Activated T-cell treated with anti-CD3 and anti-CD28 coated beads, Interleukin-2, amount 50 U/mL, for 4 hours (primary cell): ENCODE results near the gene KDM4C. TPM values are rescaled to one million over a fixed set of nuclear protein-coding genes. Genes with fewer than 3 reads are reported as not detected.
"Not testable (repeated sequence)": the region's sequence is repeated elsewhere in the genome, so short reads cannot be mapped to it uniquely, and the experiment has no call there.

Source experiments
- ATAC-seq, 2 donors: fragments of 200-7000 bp; cut with Tn5 transposase; one replicate each; pipeline ENCODE4 v1.10.0; 2021
- DNase-seq: peaks from one replicate; pipeline ENCODE4 v3.0.0-alpha.2; 2020
- H3K27me3 Mint-ChIP-seq: one replicate; pipeline ENCODE4 v1.8.0; 2021; ENCODE audit warnings: low read depth, mixed read lengths
- H3K36me3 Mint-ChIP-seq: one replicate; pipeline ENCODE4 v1.8.0; 2022; ENCODE audit warnings: mixed read lengths; ENCODE audit not compliant: insufficient read depth
- H3K4me1 Mint-ChIP-seq: one replicate; pipeline ENCODE4 v1.8.0; 2021; ENCODE audit warnings: low read depth, mixed read lengths
- H3K4me3 Mint-ChIP-seq: one replicate; pipeline ENCODE4 v1.8.0; 2021; ENCODE audit warnings: mild to moderate bottlenecking, moderate library complexity, mixed read lengths
- H3K9me3 Mint-ChIP-seq: one replicate; pipeline ENCODE4 v1.8.0; 2021; ENCODE audit warnings: mixed read lengths
- total RNA-seq, 3 donors: library from RNA; stranded (reverse); gene quantifications; one replicate each; pipeline ENCODE4 v1.2.1, GENCODE V29; 2021

KDM4C gene
- total RNA-seq, 3 donors from 2014 or later = 22.9 to 26.5 (median 25.6) TPM

DNA sequence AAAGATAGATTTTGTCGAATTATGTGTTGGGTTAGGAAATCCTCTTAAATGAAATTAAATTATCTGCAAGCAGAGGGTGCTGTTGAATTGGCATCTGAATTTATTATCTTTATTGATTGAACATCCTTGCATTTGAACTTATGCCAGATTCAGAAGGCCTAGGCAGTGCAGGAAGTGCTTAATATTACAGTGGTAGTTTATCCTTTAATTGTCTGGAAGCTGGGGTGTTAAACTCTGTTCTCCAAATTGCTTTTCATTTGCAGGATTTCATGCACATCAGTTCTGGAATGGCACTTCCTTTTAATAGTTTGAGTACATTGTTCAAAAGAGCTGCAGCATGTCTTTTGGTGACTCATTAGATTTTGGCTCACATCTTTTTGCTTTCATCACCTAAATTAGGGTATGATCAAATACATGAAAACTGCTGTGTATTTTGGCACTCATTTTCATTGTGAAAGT lies 186.3 kb downstream of the KDM4C start:
- H3K36me3 Mint-ChIP-seq = peaks cover 18% of the 10 kb centered on the region
- H3K27me3 Mint-ChIP-seq = no peaks in the 10 kb centered on the region
- DNase-seq (no peak), ATAC-seq (no peak)
- no peaks in the 10 kb centered on the region for H3K9me3 Mint-ChIP-seq
- H3K4me1 Mint-ChIP-seq = peaks cover 23% of the 10 kb centered on the region
- no peak overlapping the region for H3K4me3 Mint-ChIP-seq

DNA sequence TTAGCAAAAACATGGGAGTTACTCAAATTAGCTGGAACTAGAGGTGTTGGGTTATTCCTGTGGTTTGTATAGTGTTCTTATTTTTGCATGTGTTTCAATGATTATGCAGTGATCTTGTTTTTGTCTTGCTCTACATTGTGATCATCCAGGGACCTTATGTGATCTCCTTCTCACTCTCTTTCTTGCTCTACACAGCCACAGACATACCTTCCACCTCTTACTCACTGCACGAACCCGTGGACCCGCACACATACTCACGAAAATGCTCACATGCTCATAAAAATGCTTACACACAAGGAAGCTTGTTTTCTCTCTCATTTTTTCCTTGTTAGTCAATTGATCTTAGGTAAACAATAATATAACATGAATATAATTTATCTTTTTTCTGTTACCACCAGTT lies 187.1 kb downstream of the KDM4C start:
- H3K27me3 Mint-ChIP-seq = no peaks in the 10 kb centered on the region
- peaks cover 18% of the 10 kb centered on the region for H3K36me3 Mint-ChIP-seq
- H3K4me1 Mint-ChIP-seq = peaks cover 23% of the 10 kb centered on the region
- no peak overlapping the region for H3K4me3 Mint-ChIP-seq
- no peaks in the 10 kb centered on the region for H3K9me3 Mint-ChIP-seq
- DNase-seq (no peak), ATAC-seq (no peak)

DNA sequence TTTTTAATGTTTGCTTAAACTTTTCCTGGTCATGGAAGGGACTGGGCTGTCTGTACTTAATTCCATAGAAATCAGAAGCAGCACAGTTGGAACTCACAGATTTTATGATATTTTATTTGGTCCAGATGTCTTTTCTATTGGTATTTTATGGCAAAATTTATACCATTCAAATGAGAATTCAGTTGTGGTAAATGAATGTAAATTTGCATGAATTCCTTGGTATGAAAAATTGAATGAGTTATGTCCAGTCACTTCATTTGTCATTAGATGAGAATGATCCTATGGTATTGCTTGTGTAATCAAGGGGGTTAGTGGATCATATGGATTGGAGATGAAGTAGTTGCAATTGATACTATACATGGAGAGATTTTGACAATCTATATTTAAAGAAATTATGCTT lies 188.0 kb downstream of the KDM4C start:
- Mint-ChIP-seq H3K27me3 (no peaks in the 10 kb centered on the region), H3K9me3 (no peaks in the 10 kb centered on the region), H3K36me3 (peaks cover 16% of the 10 kb centered on the region), H3K4me1 (peaks cover 26% of the 10 kb centered on the region), H3K4me3 (no peak overlapping the region)
- ATAC-seq = no peak
- DNase-seq = no peak

DNA sequence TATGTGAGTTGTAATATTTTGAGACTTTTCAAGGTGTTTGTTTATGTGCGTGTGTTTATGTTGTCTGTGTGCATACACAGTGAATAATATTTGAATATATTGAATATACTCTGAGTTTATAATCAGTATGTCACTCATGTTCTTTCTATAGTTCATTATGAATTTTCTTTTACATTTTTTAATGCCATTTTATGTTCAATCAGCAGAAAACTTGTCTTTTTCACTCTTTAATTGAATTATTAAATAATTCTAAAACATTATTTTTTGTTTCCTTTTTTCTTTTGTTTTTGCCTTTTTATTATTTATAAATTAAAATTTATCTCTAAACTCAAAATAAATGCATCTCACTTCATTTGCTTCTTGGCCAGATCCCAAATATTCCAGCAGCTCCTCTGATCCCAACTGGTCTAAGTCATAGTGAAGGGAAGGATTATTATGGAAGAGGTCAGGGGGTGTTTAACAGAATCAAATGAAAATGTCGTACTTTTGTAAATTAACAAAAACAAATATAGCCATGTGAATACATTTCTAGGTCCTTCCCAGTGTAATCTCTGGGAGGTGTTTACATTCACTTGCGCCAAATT lies 188.9 kb downstream of the KDM4C start:
- H3K4me3 Mint-ChIP-seq = no peak overlapping the region
- no peak for ATAC-seq
- H3K27me3 Mint-ChIP-seq = no peaks in the 10 kb centered on the region
- H3K4me1 Mint-ChIP-seq = peaks cover 26% of the 10 kb centered on the region
- peaks cover 10% of the 10 kb centered on the region for H3K36me3 Mint-ChIP-seq
- DNase-seq = no peak
- H3K9me3 Mint-ChIP-seq = no peaks in the 10 kb centered on the region

DNA sequence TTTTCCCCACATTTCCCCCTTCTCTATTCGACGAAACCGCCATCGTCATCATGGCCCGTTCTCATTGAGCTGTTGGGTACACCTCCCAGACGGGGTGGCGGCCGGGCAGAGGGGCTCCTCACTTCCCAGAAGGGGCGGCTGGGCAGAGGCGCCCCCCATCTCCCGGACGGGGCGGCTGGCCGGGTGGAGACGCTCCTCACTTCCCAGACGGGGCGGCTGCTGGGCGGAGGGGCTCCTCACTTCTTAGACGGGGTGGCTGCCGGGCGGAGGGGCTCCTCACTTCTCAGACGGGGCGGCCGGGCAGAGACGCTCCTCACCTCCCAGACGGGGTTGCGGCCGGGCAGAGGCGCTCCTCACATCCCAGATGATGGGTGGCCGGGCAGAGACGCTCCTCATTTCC lies 191.1 kb downstream of the KDM4C start:
- not testable (repeated sequence) for DNase-seq, H3K4me3 Mint-ChIP-seq, ATAC-seq, H3K9me3 Mint-ChIP-seq, H3K36me3 Mint-ChIP-seq, H3K27me3 Mint-ChIP-seq
- peaks cover 20% of the 10 kb centered on the region for H3K4me1 Mint-ChIP-seq

DNA sequence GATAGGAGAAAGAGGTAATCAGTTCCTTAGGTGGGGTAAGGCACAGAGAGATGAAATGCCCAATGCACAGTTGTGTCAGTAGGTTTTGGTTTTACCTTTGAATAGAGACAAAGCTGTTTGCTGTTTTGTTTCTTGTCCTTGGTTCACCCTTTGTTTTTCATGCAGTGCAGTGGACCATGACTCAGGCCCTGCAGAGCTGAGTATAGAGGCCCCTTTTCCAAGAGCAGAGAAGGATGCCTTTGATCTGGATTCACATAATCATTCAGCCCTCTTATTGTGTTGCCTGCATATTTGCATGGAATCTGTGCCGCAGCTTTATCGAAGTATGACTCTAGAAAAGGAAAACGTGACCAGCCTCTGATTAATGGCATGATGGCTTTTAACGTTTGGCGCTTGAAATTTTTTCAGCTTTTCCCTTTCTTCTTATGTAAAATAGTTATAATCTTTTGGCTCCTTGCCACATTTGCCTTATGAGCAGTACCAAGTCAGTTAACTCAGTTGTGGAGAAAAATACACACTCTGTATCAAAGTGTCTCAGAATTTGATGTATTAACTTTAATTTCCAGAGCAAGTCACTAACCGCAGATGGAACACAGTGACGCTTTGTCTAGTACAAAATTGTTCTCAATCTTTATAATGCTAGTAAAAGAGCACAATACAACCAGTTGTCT lies 197.6 kb downstream of the KDM4C start:
- H3K9me3 Mint-ChIP-seq = no peaks in the 10 kb centered on the region
- peaks cover 22% of the 10 kb centered on the region for H3K4me1 Mint-ChIP-seq
- H3K27me3 Mint-ChIP-seq = no peaks in the 10 kb centered on the region
- DNase-seq (no peak), ATAC-seq (peak; percentile 67 to 75)
- peaks cover 6% of the 10 kb centered on the region for H3K36me3 Mint-ChIP-seq
- no peak overlapping the region for H3K4me3 Mint-ChIP-seq

DNA sequence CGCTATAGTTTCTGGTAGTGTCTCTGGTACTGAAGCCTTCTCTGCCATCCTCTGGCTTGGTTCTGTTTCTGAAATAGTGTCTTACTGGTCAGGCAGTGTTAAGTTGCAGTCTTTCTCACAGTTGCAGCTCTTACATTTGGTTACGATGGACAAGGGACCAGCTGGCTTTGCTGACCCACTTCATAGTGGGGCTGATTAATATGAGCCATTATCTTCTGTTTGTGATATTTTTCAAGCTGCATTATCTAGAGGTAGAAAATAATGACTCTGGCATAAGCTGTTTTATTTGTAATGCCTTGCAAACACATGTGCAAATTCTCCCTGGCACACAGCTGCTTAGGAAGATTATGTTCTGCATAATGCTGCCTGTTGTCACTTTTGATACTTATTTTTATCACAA lies 199.1 kb downstream of the KDM4C start:
- H3K36me3 Mint-ChIP-seq = peaks cover 10% of the 10 kb centered on the region
- no peak for DNase-seq
- H3K4me1 Mint-ChIP-seq = peaks cover 20% of the 10 kb centered on the region
- no peaks in the 10 kb centered on the region for H3K27me3 Mint-ChIP-seq
- no peaks in the 10 kb centered on the region for H3K9me3 Mint-ChIP-seq
- H3K4me3 Mint-ChIP-seq = no peak overlapping the region
- no peak for ATAC-seq

DNA sequence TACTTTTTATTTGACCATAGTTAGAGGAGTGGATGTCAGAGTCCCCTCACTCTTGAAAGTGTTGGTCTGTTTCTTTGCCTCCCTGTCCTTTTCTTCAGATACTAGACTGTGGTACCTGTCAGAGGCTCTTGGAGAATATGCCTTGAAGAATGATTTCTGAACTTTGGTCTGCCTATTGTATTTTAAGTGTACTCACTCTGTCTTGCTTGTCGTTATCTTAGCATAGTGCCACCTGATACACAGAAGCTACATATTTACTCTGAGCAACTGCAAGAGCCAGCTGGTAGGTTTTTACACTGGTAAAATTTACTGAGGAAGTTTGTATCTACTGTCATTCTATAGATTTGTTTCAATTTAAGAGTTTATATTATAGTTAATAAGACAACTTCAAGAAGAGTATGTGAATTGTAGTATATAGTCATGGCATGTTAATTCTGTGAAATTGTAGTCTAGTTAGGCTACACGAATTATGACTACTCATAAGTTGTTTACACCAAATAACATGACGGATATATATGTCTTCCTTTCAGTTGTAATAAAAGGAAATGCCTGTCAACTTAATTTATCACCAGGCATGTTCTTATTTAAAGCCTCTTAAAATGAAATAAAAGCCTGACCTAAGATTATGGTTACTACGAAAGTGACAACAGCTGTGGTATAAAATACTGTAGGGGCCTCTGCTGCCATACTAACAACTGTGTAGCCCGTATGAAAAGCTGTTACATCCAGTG lies 201.7 kb downstream of the KDM4C start:
- Mint-ChIP-seq H3K4me1 (peaks cover 13% of the 10 kb centered on the region), H3K9me3 (no peaks in the 10 kb centered on the region), H3K27me3 (no peaks in the 10 kb centered on the region), H3K4me3 (no peak overlapping the region), H3K36me3 (peaks cover 13% of the 10 kb centered on the region)
- DNase-seq = no peak
- no peak for ATAC-seq

DNA sequence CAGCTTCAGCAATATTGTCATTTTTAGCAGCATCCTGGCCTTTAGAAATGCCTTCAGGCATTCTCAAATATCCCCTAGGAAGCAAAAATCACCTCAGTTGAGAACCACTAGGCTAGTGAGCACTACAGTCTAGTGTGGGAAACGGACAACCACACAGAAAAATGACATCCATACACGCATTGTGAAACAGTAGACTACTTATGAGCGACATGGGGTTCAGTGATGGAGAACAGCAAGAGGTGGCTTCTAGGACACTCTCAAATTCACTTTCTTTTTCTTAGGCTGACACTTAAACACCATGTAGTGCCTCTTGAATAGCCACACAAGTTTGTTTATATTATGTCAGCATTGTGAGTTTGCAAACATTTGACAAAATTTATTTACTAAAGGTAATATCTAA lies 203.0 kb downstream of the KDM4C start:
- Mint-ChIP-seq H3K27me3 (no peaks in the 10 kb centered on the region), H3K9me3 (no peaks in the 10 kb centered on the region), H3K4me3 (no peak overlapping the region), H3K4me1 (peaks cover 2% of the 10 kb centered on the region), H3K36me3 (peaks cover 13% of the 10 kb centered on the region)
- no peak for DNase-seq
- no peak for ATAC-seq

DNA sequence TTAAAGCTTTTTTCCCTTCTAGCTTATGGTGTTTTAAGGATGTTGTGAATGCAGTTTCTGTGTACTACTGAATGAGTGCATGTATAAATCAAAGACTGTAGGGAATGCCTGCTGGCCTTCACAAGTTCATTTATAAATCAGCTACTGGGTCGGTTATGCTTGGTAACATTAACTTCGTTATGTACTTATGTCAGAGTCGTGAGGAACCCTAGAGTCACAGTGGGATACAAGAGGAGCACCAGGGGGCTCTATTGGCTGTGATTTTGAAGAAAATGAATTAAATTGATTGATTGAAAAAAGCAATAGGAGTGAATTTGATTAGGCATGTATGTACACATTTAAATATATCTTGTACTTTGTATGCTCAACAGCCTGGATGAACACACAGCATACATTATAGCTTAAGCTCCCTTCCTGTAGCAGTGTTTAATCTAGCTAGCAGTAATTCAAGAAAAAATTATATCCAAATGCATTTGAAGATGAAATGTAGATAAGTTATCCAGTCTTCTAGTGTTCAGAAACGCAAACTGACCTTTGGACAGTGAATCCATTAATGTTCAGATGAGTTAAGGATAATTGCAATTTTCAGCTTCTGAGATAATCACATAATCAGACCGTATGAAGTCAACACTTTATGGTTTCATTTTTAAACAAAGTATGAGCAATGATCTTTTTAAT lies 204.2 kb downstream of the KDM4C start:
- peaks cover 2% of the 10 kb centered on the region for H3K4me1 Mint-ChIP-seq
- ATAC-seq (no peak), DNase-seq (no peak)
- H3K9me3 Mint-ChIP-seq = no peaks in the 10 kb centered on the region
- H3K36me3 Mint-ChIP-seq = peaks cover 13% of the 10 kb centered on the region
- H3K27me3 Mint-ChIP-seq = no peaks in the 10 kb centered on the region
- H3K4me3 Mint-ChIP-seq = no peak overlapping the region

DNA sequence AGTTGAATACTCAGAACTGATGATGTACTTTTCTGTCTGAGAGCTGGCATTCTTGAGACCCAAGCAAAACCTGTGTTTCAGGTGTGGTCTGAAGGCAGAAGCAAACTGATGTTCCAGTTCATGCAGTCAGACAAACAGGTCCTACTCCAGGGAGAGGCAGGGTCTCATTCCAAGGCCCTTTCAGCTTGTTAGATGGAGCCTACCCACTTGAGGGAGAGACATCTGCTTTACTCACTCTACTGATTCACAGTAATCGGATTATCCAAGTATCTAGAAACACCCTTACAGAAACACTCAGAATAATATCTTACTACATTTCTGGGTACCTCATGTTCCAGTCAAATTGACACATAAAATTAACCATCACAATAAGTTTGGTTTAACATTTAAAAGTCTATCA lies 207.8 kb downstream of the KDM4C start:
- ATAC-seq = no peak

DNA sequence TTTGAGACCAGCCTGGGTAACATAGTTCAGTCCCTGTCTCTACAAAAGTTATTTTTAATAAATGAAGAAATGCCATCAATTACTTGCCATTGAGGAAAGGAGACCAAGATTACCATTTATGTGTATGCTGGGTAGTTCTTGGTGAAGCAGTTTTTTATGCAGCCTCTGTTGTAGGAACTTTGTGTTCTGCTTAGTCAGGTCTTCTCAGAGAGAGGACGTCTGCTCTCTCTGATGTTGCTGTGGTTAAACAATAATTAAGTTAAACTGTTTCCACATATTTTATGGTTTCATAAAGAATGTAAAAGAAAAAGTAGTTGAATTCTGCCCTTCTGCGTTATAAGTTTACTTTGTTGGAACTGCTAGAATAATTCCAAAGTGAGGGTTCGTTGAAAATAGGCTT lies 210.5 kb downstream of the KDM4C start:
- ATAC-seq (no peak), DNase-seq (no peak)
- Mint-ChIP-seq H3K4me1 (peaks cover 8% of the 10 kb centered on the region), H3K27me3 (no peaks in the 10 kb centered on the region), H3K36me3 (peaks cover 5% of the 10 kb centered on the region), H3K9me3 (no peaks in the 10 kb centered on the region), H3K4me3 (no peak overlapping the region)

More for the DNA sequence above, 207.8 kb downstream of the KDM4C start:
- no peaks in the 10 kb centered on the region for H3K27me3 Mint-ChIP-seq
- no peak for DNase-seq
- peaks cover 9% of the 10 kb centered on the region for H3K36me3 Mint-ChIP-seq
- peaks cover 5% of the 10 kb centered on the region for H3K4me1 Mint-ChIP-seq
- no peaks in the 10 kb centered on the region for H3K9me3 Mint-ChIP-seq
- no peak overlapping the region for H3K4me3 Mint-ChIP-seq

DNA sequence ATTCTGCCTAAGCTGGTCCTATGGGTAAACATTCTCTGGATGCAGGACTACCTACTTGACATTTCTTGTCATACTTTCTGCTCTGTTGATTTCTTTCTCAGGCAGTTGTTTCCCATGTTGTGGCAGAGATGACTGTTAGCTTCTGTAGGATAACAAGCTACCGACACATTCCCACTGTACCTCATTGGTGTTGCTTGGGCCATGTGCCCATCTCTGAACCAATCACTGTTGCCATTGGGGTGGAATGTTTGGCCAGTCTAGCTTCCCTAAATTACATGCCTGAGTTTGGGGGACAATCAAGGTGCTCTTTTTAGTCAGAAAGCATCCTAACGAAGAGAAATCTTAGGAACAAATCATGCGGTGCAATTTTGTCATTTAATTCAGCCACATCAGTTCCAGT lies 212.0 kb downstream of the KDM4C start:
- H3K9me3 Mint-ChIP-seq = no peaks in the 10 kb centered on the region
- ATAC-seq (no peak), DNase-seq (no peak)
- no peak overlapping the region for H3K4me3 Mint-ChIP-seq
- H3K27me3 Mint-ChIP-seq = no peaks in the 10 kb centered on the region
- peaks cover 3% of the 10 kb centered on the region for H3K36me3 Mint-ChIP-seq
- H3K4me1 Mint-ChIP-seq = peaks cover 12% of the 10 kb centered on the region

DNA sequence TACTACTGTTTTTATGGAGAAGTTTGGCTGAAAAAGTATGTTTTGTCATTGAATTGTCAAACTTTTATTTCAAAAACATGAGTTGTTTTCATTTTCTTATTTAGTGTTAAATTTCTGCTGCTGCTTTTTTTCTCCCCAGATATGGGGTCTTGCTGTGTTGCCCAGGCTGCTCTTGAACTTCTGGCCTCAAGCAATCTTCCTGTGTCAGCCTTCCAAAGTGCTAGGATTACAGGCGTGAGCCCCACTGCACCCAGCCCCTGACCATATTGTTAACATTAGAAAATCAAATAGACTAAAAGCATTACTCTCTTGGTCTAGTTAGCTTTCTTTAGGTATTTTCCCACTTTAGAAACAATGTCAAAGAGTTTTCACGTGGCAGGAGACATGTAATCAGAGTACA lies 215.3 kb downstream of the KDM4C start:
- H3K36me3 Mint-ChIP-seq = no peaks in the 10 kb centered on the region

More for the DNA sequence above, 215.3 kb downstream of the KDM4C start:
- Mint-ChIP-seq H3K4me3 (no peak overlapping the region), H3K4me1 (peaks cover 11% of the 10 kb centered on the region), H3K9me3 (no peaks in the 10 kb centered on the region), H3K27me3 (no peaks in the 10 kb centered on the region)
- DNase-seq = no peak
- ATAC-seq = no peak
